GM13976 (cell line): Measurements from ENCODE around the gene RAB11A.

ENCODE experiments used
- DNase-seq: peaks from one replicate; pipeline ENCODE4 v3.0.0; 2012; ENCODE audit warnings: low spot score
- CTCF ChIP-seq: IDR thresholded peaks from 2 replicates; pipeline ENCODE4 v1.5.1; 2012; ENCODE audit warnings: borderline replicate concordance, mild to moderate bottlenecking; ENCODE audit not compliant: insufficient read depth; ENCODE audit errors: extremely low read depth, missing control alignments, control extremely low read depth
- in situ Hi-C: fragments of 300-500 bp; cut with MboI; formaldehyde crosslinking; loops from one replicate; pipeline ENCODE4 v1.12.0; 2022; ENCODE audit warnings: low sequenced_read_pairs, mixed read lengths, inconsistent platforms; ENCODE audit not compliant: unreplicated experiment

RAB11A gene

GRCh38 chr15:65925338-65925737, 56.0 kb downstream of the RAB11A start:
- DNase-seq, result no peak
- no peak for TF ChIP-seq CTCF
- in situ Hi-C loops, result no loop called here

DNA sequence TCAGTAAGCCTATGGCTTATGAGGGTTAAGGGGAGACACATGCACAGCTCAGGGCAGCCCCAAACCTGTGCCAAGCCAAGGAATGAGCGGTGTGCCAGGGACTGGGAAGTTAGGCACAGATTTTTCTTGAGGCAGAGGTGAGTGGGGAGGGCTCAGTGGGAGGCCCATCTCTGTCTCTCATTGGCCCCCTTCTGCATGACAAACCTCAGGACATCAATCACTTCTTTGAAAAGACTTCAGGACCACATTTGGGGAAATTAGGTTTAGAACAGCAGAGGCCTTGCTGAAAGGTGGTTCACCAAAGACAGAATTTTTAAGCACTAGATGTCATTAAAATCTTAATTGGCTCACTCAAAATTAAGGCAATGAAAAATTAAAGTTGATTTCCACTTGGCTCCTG, 57.2 kb downstream of the RAB11A start:
- no peak for TF ChIP-seq CTCF
- in situ Hi-C loops, result no loop called here
- no peak for DNase-seq

DNA sequence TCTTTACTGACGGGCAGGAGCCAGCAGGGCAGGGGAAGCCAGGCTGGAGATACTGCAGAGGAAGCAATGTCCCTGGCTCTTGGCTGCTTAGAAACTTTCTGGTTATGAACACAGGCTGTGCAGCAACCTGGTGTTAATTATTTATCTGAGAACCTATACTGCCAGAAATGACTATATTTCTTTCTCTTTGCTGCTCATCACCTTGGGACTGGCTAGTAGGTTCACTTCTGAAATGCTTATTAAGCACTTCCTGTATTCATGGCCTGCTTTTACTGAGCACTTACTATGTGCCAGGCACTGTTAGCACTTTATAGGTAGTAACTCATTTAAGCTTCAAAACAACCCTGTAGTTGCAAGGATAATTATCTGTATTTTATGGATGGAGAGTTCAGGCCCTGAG, 57.6 kb downstream of the RAB11A start:
- in situ Hi-C loops, result no loop called here
- TF ChIP-seq CTCF, result no peak
- no peak for DNase-seq

- in situ Hi-C loops, result no loop called here
- DNase-seq, result no peak
- no peak for TF ChIP-seq CTCF
These were observed 58.3 kb downstream of the RAB11A start for GRCh38 chr15:65927545-65927944.

- TF ChIP-seq CTCF, result no peak
- in situ Hi-C loops, result no loop called here
- DNase-seq, result no peak
These were observed 60.3 kb downstream of the RAB11A start for GRCh38 chr15:65929573-65929972.

DNA sequence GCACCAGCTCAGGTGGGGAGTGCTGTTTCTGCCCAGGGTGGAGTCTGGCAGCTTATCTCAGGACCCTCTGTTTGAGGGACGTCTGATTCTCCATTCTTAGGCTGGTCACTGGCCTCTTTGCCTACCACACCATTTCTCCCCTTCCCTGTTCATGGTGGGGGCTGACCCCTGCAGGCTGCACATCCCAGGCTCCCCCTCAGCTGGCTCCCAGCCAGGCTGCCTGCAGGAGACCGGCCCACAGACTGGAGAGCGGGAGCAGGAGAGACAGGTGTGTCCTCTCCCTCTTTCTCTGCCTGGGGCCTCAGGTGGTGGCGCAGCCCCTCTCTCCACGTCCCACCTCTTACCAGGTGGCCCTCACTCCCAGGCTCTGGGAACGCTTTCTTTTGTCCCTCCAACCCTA, 60.8 kb downstream of the RAB11A start:
- TF ChIP-seq CTCF, result no peak
- DNase-seq, result no peak
- in situ Hi-C loops, result no loop called here

- in situ Hi-C loops, result no loop called here
- TF ChIP-seq CTCF, result no peak
- no peak for DNase-seq
These were observed 61.9 kb downstream of the RAB11A start for GRCh38 chr15:65931221-65931620.
